SJSA1 (cell line): Measurements from ENCODE around the gene NFAM1. TPM values are rescaled to one million over a fixed set of nuclear protein-coding genes. Genes with fewer than 3 reads are reported as not detected.

Experiments used
- DNase-seq, 2 experiments: peaks; one replicate each; pipeline ENCODE4 v3.0.0-alpha.2; 2015 to 2020; ENCODE audit warnings: low spot score in 2 of 2, low read depth in 1 of 2
- H3K27ac ChIP-seq: fragments of 250-450 bp; sonication (Bioruptor Pico); 2 replicates; pipeline ENCODE4 v1.5.1; 2020; ENCODE audit warnings: mild to moderate bottlenecking, moderate library complexity
- H3K27me3 ChIP-seq: fragments of 250-450 bp; sonication (Bioruptor Pico); replicated peaks from 2 replicates; pipeline ENCODE4 v1.5.1; 2020; ENCODE audit warnings: mild to moderate bottlenecking, moderate library complexity
- H3K36me3 ChIP-seq: fragments of 250-450 bp; sonication (Bioruptor Pico); 2 replicates; pipeline ENCODE4 v1.5.1; 2020; ENCODE audit warnings: mild to moderate bottlenecking
- H3K4me1 ChIP-seq: fragments of 250-450 bp; sonication (Bioruptor Pico); replicated peaks from 2 replicates; pipeline ENCODE4 v1.6.1; 2021; ENCODE audit warnings: mild to moderate bottlenecking
- H3K4me3 ChIP-seq: fragments of 250-450 bp; sonication (Bioruptor Pico); 2 replicates; pipeline ENCODE4 v1.5.1; 2020; ENCODE audit warnings: mild to moderate bottlenecking
- H3K9me3 ChIP-seq: fragments of 250-450 bp; sonication (Bioruptor Pico); replicated peaks from 2 replicates; pipeline ENCODE4 v1.5.1; 2020; ENCODE audit warnings: mild to moderate bottlenecking
- total RNA-seq: library from RNA; depleted of rRNA; stranded (reverse); fragments of >200 nt; shearing (Covaris generic); gene quantifications from 2 replicates; pipeline ENCODE4 v1.2.3, GENCODE V29; 2014

Gene NFAM1
- total RNA-seq, 1 experiment from 2014 or later, result not detected

GRCh38 chr22:42344361-42344905 lies 87.8 kb downstream of the NFAM1 start:
- Histone ChIP-seq H3K4me3 (no peak overlapping the region), H3K4me1 (peaks cover 3% of the 10 kb centered on the region; the same call in 1 of the 2 replicates), H3K36me3 (no peaks in the 10 kb centered on the region), H3K27ac (no peak overlapping the region), H3K27me3 (no peaks in the 10 kb centered on the region), H3K9me3 (no peaks in the 10 kb centered on the region)
- no peak for DNase-seq

DNA sequence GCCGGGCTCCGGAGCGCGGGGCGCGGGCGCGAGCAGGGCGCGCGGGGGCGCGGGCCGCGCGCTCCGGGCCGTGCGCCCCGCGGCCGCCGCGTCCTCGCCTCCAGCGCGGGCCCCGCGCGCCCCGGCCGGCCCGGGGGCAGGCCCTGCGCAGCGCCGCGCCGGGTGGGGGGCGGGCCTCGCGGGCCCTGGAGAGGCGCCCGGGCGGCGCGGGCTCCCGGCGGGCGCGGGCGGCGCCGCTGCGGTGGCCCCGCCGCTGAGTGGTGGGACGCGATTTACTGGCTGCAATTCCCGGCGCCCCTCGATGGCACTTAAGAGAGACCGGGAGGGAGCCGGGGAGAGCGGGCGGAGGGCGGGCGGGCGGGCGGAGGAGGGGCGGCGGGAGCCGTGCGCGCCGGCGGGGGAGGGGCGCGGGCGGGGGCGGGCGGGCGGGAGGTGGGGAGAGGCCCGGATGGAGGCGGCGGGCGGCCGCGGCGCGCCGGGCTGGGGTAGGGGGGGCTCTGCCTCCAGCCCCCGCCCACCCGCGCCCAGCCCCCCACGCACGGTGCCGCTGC lies 88.6 kb downstream of the NFAM1 start:
- H3K4me3 ChIP-seq, result no peak overlapping the region

GRCh38 chr22:42343121-42343454 lies 89.1 kb downstream of the NFAM1 start:
- H3K27ac ChIP-seq, result no peak overlapping the region
- H3K9me3 ChIP-seq, result no peaks in the 10 kb centered on the region
- no peak for DNase-seq
- peak overlapping the region; percentile 28 for H3K4me3 ChIP-seq
- H3K36me3 ChIP-seq, result no peaks in the 10 kb centered on the region
- no peaks in the 10 kb centered on the region for H3K27me3 ChIP-seq
- H3K4me1 ChIP-seq, result peaks cover 3% of the 10 kb centered on the region; the same call in 1 of the 2 replicates

More for the DNA sequence above, 88.6 kb downstream of the NFAM1 start:
- H3K27ac ChIP-seq, result no peak overlapping the region
- no peaks in the 10 kb centered on the region for H3K36me3 ChIP-seq
- DNase-seq, result no peak
- no peaks in the 10 kb centered on the region for H3K9me3 ChIP-seq
- H3K27me3 ChIP-seq, result no peaks in the 10 kb centered on the region
- peaks cover 3% of the 10 kb centered on the region; the same call in 1 of the 2 replicates for H3K4me1 ChIP-seq

DNA sequence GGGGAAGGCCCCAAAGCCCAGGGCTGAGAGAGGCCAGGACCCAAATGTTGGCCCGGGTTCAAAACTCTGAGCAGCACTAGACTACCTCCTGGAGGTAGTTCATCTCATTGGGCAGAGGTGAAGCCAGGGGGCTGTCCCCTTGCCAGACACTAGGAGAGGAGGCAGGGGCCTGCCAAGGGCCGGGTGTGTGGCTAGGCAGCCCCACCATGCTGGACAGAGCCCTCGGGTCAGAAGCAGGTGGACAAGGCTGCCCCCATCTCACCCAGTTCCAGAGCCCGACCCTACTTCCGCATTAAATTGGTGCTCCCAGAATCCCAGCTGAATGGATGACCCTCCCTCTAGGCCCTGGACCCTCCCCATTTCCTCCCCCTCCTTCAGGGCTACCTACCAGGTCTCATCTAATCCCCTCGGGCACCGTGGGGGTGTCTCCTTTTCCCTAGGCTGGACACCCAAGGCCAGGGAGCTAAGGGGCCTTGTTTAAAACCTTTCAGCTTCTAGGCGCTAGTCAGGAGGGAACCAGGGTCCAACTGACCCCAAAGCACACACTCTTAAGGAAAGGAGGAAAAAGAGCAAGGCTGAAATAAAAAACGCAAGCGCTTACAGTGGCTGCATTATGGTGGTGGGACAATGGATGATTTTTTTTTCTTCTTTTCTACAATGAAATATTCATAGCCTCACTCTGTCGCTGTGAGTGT lies 89.6 kb downstream of the NFAM1 start:
- Histone ChIP-seq H3K27me3 (no peaks in the 10 kb centered on the region), H3K4me1 (peaks cover 3% of the 10 kb centered on the region; the same call in 1 of the 2 replicates), H3K9me3 (no peaks in the 10 kb centered on the region), H3K36me3 (no peaks in the 10 kb centered on the region), H3K27ac (no peak overlapping the region), H3K4me3 (peak overlapping the region; percentile 28)
- no peak for DNase-seq

GRCh38 chr22:42341779-42342178 lies 90.4 kb downstream of the NFAM1 start:
- no peaks in the 10 kb centered on the region for H3K36me3 ChIP-seq
- DNase-seq, result no peak
- H3K27ac ChIP-seq, result no peak overlapping the region
- no peaks in the 10 kb centered on the region for H3K27me3 ChIP-seq
- H3K4me3 ChIP-seq, result no peak overlapping the region
- H3K4me1 ChIP-seq, result peaks cover 3% of the 10 kb centered on the region; the same call in 1 of the 2 replicates
- no peaks in the 10 kb centered on the region for H3K9me3 ChIP-seq

DNA sequence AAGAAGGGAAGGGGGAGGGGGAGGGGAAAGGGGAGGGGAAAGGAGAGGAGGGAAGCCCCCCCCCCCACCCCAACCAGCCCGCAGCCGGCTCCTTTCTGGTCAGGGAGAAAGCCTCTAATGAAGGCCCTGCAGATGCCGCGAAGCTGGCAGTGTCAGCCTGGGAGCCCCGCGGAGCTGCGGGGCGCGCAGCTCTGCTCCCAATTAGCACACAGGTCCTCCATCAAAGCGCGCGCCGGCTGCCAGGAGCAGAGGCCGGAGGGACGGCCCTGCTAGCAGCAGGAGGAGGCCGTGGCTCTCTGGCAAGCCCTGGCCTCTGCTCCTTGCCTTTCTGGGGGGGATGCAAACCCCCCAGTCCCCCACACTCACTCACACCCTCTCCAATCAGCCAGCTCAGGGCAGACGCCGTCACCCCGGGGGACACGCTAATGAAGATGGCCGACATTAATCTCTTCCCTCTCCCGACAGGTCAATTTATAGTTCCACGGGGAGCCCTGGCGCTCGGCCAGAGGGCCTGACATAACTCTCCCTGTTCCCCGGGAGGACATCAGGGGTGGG lies 91.3 kb downstream of the NFAM1 start:
- no peaks in the 10 kb centered on the region for H3K27me3 ChIP-seq

GRCh38 chr22:42340150-42340549 lies 92.1 kb downstream of the NFAM1 start:
- Histone ChIP-seq H3K27ac (no peak overlapping the region), H3K4me3 (no peak overlapping the region), H3K36me3 (no peaks in the 10 kb centered on the region), H3K27me3 (no peaks in the 10 kb centered on the region), H3K4me1 (peaks cover 3% of the 10 kb centered on the region; the same call in 1 of the 2 replicates), H3K9me3 (no peaks in the 10 kb centered on the region)
- DNase-seq, result no peak

More for the DNA sequence above, 91.3 kb downstream of the NFAM1 start:
- H3K36me3 ChIP-seq, result no peaks in the 10 kb centered on the region
- H3K4me1 ChIP-seq, result peaks cover 3% of the 10 kb centered on the region; the same call in 1 of the 2 replicates
- no peak overlapping the region for H3K4me3 ChIP-seq
- no peak for DNase-seq
- no peak overlapping the region for H3K27ac ChIP-seq
- H3K9me3 ChIP-seq, result no peaks in the 10 kb centered on the region

DNA sequence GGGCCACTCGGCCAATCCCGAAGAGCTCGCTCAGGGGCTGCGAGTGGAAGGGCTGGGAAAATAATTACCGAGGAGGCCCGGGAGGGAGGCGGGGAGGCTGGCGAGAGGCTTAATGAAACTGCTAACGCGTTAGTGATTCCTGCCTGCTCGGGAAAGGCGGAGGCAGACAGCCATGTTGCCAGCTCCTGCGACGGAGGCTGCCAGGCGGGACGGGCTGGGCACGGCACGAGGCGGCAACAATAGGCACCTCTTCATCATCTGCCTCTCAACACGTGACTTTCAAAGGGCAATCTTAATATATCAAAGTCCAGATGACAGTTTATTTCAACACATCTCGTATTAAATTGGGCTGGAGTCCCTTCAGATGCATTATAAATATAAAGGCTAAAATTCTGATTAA lies 93.7 kb downstream of the NFAM1 start:
- no peak for DNase-seq
- no peak overlapping the region for H3K27ac ChIP-seq
- H3K36me3 ChIP-seq, result no peaks in the 10 kb centered on the region
- peaks cover 3% of the 10 kb centered on the region; the same call in 1 of the 2 replicates for H3K4me1 ChIP-seq
- H3K9me3 ChIP-seq, result no peaks in the 10 kb centered on the region
- H3K4me3 ChIP-seq, result no peak overlapping the region
- no peaks in the 10 kb centered on the region for H3K27me3 ChIP-seq

- Histone ChIP-seq H3K27ac (no peak overlapping the region), H3K27me3 (no peaks in the 10 kb centered on the region), H3K9me3 (no peaks in the 10 kb centered on the region), H3K4me3 (no peak overlapping the region), H3K36me3 (no peaks in the 10 kb centered on the region), H3K4me1 (no peaks in the 10 kb centered on the region)
- DNase-seq, result no peak
These were observed 94.8 kb downstream of the NFAM1 start for GRCh38 chr22:42337356-42337755.

DNA sequence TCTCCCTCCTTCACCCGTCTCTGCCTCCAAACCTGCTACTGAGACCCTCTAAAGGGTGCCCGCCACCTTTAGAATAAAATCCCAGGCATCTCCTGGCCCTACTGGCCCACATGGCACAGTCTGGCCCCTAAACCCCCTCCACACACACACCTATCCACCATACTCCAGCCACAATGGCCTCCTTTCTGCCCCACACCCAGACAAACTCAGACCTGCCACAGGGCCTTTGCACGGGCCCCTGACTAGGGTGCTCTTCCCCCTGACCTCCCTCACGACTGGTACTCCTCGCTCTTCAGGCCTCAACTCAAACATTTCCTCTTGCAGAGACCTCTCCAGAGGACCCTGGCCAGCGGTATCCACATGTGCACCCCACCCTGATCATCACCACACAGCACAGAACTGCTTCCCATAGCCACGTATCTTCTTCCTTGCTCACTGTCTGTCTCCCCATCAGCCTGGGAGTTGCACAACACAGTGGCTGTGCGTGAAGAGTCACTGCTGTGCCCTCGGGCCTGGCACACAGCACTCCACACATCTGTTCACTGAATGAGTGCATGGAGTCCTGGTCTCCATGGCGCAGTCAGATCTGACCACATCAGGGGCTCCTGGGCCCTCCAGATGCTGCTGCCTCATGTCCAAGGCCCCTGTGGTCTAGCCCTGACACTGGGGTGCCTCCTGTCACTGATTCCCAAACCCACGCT lies 95.5 kb downstream of the NFAM1 start:
- no peak for DNase-seq
- H3K9me3 ChIP-seq, result no peaks in the 10 kb centered on the region
- no peaks in the 10 kb centered on the region for H3K4me1 ChIP-seq
- H3K36me3 ChIP-seq, result no peaks in the 10 kb centered on the region
- H3K27ac ChIP-seq, result no peak overlapping the region
- H3K4me3 ChIP-seq, result no peak overlapping the region
- no peaks in the 10 kb centered on the region for H3K27me3 ChIP-seq

- H3K9me3 ChIP-seq, result no peaks in the 10 kb centered on the region
- no peaks in the 10 kb centered on the region for H3K4me1 ChIP-seq
- no peaks in the 10 kb centered on the region for H3K27me3 ChIP-seq
- no peak overlapping the region for H3K27ac ChIP-seq
- no peak overlapping the region for H3K4me3 ChIP-seq
- DNase-seq, result no peak
- H3K36me3 ChIP-seq, result no peaks in the 10 kb centered on the region
These were observed 96.3 kb downstream of the NFAM1 start for GRCh38 chr22:42335839-42336378.

DNA sequence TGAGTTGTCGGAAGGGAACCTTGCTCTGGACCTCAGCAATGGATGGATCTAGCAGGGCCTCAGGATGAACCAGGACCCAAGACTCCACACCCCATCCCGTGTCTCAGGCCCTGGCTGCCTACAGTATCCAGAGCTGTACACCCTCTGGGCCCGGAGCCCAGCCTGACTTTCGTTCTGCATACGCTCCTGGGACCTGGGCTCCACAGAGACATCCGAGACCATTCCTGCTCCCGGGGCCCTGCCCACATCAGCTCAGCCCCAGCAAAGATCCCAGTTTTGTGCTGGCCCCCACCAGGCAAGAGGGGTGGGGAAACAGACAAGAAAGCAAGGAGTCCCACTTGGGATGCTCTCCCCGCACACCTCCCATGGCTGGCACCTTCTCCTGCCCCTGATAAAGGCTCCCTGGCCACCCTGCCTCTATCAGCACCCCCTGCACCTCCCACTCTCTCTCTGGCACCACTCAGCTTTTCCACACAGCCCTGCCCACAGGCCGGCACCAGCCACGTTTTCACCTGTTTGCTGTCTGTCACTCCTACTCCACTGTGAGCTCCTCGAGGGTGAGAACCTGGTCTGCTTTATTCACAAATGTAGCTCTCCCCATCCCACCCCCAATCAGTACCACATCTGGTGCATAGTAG lies 97.2 kb downstream of the NFAM1 start:
- no peak overlapping the region for H3K4me3 ChIP-seq
- H3K27me3 ChIP-seq, result no peaks in the 10 kb centered on the region
- no peaks in the 10 kb centered on the region for H3K4me1 ChIP-seq
- no peak overlapping the region for H3K27ac ChIP-seq
- no peak for DNase-seq
- H3K9me3 ChIP-seq, result no peaks in the 10 kb centered on the region
- H3K36me3 ChIP-seq, result no peaks in the 10 kb centered on the region

GRCh38 chr22:42333544-42333943 lies 98.7 kb downstream of the NFAM1 start:
- Histone ChIP-seq H3K4me1 (no peaks in the 10 kb centered on the region), H3K27me3 (no peaks in the 10 kb centered on the region)

More at GRCh38 chr22:42333544-42333943, 98.7 kb downstream of the NFAM1 start:
- no peak for DNase-seq
- Histone ChIP-seq H3K36me3 (no peaks in the 10 kb centered on the region), H3K27ac (no peak overlapping the region), H3K9me3 (no peaks in the 10 kb centered on the region), H3K4me3 (no peak overlapping the region)
